ENCODE results near the gene DUSP11.

DNA sequence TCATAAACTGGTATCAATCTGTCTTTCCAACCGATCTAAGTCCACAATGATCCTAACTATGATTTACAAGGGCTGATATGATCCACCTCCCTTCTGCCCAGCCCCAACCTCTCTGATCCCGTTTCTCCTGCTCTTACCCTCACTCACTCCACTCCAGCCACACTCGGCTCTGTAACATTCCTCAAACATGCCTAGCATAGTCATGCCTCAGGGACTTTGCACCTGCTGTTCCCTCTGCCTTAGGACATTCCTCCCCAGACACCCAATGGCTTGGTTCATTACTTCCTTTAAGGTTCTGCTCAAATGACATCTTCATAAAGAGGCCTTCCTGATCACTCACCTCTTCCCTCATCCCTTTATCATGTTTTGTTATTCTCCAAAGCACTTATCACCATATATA lies 9.2 kb downstream of the DUSP11 start:
- TF ChIP-seq POLR2AphosphoS5 (IDR thresholded peaks at IDR 0.05) = no peak
- TF ChIP-seq, protein P1, sequence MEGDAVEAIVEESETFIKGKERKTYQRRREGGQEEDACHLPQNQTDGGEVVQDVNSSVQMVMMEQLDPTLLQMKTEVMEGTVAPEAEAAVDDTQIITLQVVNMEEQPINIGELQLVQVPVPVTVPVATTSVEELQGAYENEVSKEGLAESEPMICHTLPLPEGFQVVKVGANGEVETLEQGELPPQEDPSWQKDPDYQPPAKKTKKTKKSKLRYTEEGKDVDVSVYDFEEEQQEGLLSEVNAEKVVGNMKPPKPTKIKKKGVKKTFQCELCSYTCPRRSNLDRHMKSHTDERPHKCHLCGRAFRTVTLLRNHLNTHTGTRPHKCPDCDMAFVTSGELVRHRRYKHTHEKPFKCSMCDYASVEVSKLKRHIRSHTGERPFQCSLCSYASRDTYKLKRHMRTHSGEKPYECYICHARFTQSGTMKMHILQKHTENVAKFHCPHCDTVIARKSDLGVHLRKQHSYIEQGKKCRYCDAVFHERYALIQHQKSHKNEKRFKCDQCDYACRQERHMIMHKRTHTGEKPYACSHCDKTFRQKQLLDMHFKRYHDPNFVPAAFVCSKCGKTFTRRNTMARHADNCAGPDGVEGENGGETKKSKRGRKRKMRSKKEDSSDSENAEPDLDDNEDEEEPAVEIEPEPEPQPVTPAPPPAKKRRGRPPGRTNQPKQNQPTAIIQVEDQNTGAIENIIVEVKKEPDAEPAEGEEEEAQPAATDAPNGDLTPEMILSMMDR (IDR thresholded peaks at IDR 0.05) = no peak
